DMS114 treated with DMSO at 0.1 percent for 48 hours (cell line): Measurements from ENCODE around the gene CCDC39.

Experiments
- DNase-seq: peaks from one replicate; lab custom pipeline; 2025; ENCODE audit not compliant: unreplicated experiment; lab: John Stamatoyannopoulos, UW

The CCDC39 gene

DNA sequence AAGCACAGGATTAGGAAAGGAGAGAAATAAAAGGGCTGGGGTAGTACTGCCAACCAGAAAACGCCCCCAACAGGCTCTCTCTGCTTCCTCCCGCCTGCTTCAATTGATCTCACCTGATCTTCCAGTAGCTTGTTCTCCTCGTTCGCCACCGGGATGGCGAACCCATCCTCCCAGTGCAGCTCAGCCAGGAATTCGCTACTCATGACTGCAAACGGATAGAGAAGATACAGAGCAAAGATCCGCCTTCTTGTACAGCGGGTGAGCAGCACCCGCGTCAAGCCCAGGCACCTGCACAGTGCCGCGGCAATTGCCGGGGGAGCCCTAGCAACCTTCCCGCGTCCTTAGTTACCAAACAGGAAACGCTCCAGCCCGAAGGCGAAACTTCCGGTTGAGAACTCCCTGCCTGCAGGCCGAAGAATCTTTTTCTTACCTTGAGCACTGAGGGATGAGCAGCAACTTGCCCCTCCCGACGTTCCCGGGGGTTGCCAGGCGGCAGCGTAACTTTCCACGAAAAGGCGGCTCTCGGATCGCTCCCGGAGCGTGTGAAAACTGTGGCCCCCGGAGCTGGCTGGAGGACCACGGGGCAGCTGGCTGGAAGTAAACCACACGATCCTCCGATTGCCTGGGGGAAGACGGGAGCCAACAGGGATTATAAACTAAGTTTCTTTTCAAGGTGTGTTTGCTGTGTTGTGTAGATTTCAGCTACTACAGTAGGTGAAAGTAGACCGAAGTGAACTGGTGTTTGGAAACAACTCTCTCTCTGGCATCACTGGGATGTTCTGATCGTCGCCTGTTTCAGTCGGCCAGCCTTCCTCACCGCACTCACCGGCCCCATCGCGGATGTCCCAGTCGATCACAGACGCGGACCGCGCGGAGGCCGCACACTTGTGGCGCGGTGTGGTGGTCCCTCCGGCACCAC is at the start of gene CCDC39:
CCDC39 (minus strand) TSS at position 312 of the 919 bp plus-strand sequence; CDS start at position 203, 109 bp downstream.
- DNase-seq = peak; percentile 42

DNA sequence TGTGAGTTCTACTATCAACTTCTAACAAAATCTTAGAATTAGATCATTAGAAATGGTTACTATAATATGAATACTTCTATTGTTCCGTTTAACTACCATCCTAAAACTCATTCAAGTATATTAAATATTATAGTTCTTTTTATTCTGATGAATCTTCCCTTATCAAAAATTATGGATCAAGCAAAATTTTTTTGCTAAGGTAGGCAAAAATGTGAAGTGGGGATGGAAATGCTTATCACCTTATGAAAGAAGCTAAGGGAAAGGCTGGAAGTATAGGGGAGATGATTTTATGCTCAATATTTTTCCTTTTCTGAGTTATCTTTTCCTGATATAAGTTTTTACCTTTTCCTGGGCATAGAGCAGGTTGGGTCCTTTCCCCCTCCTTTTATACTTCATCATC is 40.7 kb upstream of the CCDC39 start:
- no peak for DNase-seq

DNA sequence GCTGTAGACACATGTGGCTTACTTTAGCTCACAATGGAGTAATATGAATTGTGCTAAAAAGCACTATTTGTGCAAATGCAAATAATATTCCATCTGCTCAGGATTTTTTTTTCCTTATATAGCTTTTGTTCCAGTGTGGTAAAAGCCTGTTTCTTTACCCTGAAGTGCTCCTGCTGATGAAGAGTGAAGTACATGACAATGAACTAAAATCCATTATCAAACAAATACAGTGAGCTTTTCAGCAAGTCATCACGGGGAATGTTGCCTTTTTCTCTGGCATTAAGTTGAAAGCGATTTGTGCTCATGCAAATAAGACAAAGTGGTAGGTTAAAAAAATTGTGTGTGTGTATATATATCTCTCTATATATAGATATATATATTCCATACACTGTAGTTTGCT is 28.6 kb upstream of the CCDC39 start:
- DNase-seq = no peak

DNA sequence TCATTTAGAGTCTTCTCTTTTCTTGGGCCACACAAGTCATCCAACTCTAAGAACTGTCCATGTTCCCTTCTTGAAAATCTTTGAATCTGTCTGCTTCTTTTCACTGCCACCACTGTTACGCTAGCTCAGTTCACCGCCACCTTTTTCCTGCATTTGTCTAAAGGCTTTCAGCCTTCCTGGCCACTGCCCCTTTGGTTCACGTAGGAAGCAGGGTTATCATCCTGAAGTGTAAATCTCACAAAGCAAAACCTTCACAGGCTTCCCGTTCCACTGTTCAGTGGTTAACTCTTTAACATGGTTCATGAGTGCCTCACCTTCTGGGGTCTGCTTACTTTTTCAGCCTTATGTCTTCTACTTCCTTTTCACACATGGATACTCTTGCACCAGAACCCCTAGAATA is 26.3 kb upstream of the CCDC39 start:
- DNase-seq = no peak

DNA sequence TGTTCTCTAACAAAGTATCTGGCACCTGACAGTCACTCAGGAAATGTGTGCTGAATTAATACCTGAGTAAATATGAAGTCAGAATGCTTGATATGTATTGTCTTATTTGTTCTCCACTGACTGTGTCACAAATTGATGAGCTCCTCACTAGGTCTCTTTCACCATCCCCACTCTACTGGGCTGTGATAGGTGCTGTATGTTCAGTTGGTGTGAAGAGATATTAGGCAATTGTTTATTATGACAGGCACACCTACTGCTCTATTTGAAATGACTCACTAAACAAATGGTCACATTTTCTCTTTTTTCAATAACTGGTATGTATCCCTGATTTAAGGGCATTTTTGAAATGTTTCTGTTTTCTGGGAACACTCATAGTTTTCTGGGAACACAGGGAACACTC is 25.2 kb upstream of the CCDC39 start:
- DNase-seq = no peak

DNA sequence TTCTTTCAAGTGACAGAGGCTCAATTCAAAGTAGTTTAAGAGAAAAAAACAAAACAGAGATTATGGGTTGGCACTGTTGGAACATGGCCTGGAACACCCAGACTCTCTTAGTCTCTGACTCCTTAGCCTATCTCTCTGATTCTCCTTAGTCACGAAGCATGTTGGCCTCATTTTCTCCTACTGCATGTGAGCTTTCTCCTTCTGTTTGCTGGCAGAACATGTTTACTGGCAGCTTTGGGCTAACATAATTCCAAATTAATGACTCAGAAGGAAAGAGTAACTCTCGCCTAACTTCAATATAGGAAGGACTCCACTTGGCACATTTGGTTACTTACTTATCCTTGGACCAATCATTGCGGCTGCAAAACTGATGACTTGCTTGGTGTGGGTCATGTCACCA is 21.7 kb upstream of the CCDC39 start:
- DNase-seq = no peak

DNA sequence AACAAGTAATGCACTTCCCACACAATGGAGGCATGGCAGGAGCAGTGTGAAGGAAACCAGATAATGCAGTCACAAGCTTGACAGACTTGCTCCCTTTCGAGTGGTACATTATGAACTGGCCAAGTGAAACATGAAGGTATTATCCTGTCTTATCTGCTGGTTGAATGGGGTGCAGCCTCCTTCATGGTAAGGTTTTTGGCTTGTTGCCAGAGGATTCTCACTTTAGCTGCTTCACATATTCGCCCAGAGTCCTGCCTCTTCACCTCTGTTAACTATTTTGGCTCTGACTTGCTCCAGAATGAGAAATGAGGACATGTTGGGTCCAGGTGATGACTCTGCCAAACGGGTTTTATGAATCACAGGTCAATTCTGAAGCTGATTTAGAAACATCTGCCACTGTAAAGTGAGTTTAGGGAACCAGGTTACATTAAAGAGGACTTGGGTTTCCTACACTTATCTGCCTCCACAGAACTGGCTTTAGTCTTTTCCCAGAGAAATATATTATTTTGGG is 19.5 kb upstream of the CCDC39 start:
- DNase-seq = no peak

DNA sequence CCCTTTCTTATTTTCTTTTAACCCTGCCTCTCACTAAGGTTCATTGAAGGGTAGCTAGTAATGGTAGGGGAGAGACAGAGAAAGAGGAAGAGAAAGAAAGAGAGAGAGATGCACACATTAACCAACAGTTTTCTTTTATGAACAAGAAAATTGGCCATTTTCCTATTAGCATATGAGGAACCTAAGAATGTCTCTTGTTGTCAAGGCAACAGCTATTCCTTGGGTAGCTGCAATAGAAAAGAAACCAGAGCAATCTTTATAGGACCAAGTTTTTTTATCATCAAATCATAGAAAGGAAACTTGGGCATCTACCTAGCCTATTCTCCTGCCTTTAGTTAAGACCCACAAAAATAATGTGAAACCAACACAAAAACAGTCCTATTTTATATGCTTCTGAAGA is 15.0 kb upstream of the CCDC39 start:
- no peak for DNase-seq

DNA sequence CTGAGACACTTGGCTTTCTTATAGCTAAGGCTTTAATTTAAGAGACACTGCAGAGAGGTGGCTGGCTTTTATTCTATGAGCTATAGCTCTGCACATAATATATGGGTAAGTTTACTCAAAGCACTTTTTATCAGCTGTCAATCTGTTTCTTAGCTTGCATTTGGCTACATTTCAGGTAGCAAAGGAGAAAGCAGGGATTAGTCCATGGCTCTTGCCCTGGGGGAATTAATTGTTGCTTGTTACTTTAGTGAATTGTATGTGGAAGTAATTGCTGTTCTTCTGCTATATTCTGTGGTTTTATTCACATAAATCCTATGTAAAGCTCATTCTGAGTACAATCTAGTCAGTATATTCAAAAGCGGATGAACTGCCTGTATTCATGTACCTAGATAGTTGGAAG is 14.4 kb upstream of the CCDC39 start:
- DNase-seq = no peak

DNA sequence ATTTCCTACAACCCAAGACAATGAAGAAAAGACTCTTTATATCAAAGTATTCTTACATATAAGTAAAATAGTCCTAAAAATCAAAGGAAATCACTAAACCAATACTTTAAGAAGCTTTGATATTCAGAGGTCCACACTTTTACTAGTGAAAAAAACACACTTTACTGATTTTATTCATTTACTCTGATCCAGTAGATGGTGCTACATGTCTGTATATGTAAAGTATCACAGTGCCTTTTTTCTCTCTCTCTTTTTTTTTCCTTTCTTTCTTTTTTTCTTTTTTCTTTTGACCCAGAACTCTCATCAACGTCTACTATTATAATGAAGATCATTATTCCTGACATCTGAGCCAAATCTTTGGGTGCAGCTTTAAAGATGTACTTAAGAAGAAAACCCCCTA is 10.8 kb upstream of the CCDC39 start:
- DNase-seq = peak; percentile 22

DNA sequence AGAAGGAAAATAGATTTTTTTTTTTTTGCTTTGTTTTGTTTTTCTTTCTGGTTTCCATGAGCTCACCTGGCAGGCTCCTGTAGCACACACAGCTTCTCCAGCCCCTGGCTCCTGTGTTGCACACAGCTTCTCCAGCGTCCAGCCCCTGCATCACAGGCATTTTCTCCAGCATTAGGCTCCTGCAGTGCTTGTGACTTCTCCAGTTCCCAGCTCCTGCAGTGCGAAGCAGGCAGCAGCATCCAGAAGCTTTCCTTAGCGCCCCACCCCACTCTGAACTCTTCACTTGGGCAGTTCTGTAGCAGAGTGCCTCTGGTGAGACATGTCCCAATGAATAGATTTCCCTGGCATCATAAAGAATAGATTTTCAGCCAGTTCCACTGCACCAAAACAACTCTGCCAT is 5.5 kb upstream of the CCDC39 start:
- DNase-seq = no peak

DNA sequence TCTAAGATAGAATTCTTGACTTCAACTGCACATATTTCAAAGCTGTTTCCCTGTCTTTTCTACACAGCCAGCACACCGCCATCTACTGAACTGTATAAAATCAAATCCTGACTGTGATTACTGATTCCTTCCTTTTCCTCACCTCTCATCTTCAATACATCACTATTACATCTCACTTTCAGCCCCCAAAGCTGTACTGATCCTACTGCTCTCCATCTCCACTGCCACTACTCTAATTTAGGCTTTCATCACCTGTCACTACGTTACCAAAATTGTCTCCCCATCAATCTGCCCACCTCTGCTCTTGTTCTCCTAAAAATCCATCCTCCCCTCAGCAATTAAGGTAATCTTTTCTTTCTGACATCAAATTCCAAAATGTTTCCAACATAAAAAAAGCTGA is 4.5 kb upstream of the CCDC39 start:
- DNase-seq = no peak

DNA sequence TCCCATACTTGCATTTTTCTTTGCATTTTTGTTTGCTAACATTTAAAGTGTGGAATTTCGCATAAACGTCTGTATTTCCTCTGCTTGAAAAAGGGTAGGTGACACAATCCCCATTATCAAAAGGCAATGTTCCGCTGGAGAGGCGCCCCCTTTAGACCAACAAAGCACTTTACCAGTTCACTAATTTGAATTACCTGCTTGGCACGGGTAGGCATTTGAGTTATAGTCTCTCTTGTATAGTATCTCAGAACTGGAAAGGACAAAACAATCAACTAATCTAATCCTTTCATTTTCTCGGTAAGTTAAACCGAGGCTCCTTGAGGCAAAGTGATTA is 775 bp upstream of the CCDC39 start:
- DNase-seq = no peak

DNA sequence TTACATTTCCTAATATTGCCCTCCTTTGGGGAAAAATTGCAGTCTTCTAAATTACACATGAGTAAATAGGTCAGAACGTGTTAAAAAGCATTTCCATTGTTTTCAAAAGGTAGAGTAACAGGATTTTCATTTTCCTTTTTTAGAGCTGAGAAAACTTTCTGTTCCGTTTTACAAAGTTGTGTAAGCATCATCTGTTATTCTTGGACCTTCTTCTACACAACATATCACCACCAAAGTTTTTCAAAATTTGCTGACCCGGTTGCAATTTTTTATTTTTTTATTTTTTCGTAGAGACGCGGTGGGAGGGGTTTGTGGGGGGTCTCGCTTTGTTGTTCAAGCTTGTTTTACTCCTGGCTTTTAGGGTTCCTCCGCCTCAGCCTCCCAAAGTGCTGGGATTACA is 1.1 kb downstream of the CCDC39 start:
- no peak for DNase-seq

DNA sequence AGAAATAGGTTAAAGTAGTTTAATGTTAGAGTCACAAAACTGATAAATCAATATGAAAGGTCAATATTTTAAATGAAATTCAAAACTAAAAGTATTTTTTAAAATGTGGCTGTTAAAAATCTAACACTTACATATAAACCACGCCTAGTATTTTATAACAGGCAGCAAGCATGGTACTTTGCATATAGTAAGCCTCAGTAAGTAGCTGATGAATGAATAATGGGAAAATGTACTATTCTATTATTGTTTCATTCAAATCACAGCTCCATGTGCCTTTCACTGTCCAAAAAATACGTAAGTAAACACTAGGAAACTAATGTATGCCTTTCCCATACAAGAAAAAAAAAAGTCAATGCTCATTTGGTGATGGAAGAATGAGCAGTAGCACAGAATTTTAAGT is 17.8 kb downstream of the CCDC39 start:
- DNase-seq = no peak

DNA sequence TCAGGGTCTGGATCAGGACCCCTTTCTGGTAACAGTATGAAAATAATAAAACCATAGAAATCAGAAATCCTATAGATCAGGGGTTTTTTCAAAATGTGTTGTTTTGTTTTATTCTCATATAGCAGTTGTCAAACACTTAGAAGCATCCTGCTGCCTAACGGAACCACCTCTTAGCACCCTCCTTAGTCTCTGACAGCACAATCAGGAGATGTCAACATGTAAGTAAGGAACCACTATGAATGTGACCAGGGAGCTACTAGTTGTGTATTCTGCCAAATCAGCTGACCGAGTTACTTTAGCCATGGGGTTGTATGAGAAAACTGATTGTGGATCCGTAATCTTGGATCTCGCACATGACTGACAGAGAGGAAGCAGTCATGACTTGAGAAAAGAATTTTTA is 22.2 kb downstream of the CCDC39 start:
- no peak for DNase-seq

DNA sequence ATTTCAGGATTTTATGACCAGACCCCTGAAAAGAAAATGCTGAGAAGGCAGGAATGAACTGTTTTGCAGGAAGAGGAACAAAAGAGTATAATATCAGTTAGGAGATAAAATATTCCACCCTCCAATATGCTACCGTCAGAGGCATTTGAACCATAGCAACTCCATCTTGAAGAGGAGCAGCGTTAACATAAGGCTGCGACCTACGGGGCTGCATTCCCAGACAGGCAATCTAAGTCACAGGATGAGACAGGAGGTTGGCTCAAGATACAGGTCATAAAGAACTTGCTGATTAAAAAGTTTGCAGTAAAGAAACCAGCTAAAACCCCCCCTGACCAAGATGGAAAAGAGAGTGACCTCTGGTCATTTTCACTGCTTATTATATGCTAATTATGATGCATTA is 22.9 kb downstream of the CCDC39 start:
- no peak for DNase-seq

DNA sequence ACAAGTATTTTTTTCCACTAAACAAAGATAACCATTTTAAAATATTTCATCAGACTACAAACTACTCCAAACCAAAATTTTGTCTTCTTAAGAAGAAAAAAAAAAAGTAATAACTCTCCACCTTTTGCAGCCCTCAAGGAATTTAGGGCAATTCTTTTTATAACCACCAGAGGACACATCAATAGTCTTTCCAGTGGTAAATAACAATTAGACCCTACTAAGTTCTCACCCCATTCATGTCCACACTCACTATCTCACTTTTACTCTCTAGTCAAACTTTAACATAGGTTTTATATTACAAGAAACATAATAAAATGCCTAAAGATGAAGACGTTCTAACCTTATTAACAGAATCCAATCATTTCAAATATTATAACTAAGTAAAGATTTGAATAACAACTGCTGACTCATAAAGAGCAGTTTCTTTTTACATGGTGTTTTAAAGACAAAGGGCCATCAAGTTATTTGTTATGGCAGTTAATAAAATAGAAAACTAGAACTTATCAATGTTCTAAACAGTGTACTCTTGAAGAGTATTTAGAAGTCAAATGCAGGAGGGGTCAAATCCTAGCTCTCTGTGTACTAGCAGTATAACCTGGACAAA is 33.0 kb downstream of the CCDC39 start:
- DNase-seq = no peak

DNA sequence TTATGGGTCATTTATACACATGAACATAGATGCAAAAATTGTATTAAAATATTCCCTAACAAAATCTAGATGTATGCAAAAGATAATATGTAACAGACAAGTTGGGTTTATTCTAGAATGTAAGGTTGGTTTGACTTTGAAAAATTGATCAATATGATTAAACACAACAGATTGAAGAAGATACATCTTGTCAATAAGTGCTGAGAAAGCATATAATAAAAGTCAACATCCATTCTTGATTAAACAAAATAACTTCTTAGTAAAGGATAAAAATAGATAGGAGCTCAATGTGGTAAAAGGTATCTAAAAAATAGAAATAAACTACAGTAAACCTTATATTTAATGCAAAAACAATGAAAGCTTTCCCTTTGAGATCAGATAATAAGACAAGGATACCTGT is 38.3 kb downstream of the CCDC39 start:
- no peak for DNase-seq

DNA sequence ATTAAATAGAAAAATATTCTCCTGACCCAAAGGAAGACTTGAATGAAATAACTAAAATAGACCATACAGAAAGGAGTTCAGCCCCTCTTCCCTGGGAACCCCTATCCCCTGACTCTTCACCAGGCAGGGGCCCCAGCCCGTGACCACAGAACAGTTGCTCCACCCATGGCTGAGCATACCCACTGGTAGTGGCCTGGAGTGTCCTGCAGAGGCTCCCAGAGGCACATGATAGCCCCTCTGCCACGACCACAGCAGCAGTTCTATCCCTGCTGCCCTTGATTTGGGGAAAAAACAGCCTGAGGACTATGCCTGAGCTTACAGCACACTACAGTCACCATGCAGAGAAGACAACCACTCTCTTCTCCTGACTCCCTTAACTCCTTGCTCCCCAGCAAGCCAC is 45.6 kb downstream of the CCDC39 start:
- DNase-seq = no peak

DNA sequence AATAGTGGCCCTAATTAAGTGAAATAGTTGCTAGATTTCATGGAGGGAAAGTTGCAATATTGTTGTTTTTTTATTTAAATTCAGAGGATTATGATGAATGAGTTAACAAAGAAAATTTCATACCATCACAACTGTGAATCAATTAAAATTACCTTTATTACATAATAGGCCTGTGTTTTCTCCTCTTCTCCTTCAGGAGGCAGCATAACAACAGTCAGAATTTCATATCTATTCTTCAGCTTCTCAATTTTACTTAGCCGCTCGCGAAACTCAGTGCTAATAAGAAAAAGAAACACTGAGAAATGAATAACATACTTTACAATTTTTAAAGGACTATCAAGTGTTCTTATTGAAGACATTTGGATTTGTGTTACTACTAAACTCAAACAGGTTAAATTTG is 48.0 kb downstream of the CCDC39 start:
- no peak for DNase-seq

DNA sequence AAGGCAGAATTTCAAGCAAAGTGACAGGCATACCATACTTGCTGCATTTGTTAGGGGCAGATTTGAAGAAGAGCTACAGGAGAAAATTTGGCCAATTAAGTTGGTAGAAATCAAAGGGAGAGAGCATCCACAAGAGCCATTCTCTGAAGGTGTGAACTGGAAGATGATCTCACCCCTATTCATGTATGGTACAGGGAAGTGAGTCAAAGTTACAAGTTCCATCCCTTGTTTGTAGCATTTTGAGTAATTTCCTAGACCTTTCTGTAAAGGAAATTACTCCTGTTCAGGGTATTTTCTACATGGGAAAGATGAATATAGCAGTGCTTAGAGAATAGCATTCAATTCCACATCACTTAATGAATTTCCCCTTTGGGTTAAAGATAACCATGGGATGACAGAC is 48.9 kb downstream of the CCDC39 start:
- no peak for DNase-seq

DNA sequence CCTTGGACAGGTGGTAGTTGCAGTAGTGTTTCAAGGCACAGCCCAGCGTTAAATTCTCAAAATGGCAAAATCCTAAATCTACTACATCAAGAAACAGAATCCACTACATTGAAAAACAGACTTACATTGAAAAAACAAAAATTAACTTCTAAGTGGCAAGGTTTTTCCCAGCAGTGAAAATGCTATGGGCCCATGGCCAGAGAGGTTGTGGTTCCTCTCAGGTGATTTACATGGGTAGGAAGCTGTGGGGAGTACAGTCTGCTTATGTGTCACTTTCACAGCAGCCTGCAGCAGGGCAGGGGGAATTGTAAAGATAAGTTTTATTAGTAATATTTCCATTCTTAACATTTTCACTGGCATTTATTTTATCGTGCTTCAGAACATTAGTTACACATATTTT is 52.4 kb downstream of the CCDC39 start:
- DNase-seq = no peak
